HPDE6-E6E7 (cell line): Measurements from ENCODE around the gene PCIF1.
"Not testable (repeated sequence)": the region's sequence is repeated elsewhere in the genome, so short reads cannot be mapped to it uniquely, and the experiment has no call there.

Experiments used
- DNase-seq: peaks from one replicate; pipeline ENCODE4 v3.0.0; 2011; ENCODE audit warnings: missing footprints; ENCODE audit errors: extremely low spot score

Gene PCIF1

DNA sequence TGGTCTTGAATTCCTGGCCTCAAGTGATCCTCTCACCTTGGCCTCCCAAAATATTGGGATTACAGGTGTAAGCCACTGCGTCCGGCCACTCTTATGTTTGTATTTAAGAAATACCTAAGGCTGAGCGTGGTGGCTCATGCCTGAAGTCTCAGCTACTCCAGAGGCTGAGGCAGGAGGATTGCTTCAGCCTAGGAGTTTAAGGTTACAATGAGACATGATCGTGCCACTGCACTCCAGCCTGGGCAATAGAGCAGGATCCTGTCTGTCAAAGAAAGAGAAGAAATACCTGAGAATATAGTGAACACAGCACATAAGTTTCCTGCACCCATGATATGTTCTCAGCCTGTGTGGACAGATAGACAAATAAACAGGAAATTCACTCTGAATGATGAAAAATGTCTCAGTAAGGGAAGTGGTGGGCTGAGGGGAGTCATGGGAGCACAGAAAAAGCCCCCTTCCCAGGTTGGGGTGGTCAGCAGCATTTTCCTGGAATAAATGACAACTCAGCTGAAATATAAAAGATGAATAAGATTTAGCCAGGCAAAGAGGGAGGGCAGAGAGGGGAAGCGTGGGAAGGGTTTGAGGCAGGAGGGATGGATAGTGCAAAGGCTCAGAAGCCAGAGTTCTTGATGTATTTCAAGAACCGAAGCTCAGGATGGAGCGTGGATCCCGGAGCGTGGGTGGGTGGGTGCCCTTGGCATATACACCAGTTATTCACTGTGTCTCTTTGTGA lies 60.4 kb downstream of the PCIF1 start:
- no peak for DNase-seq

GRCh38 chr20:45995495-45996097 lies 61.1 kb downstream of the PCIF1 start:
- not testable (repeated sequence) for DNase-seq

DNA sequence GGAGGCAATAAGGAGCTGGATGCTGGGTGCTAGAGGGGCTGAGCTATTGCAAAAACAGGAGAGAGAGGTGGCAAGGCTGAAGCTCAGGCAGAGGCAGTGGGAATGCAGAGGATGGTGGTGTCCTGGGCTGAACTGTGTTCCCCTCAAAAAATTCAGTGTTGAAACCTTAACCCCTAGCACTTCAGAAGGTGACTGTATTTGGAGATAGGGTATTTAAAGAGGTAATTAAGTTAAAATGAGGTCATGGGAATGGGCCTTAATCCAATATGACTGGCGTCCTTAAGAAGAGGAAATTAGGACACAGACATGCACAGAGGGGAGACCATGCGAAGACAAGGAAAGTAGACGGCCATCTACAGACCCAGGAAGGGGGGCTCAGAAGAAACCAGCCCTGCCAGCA lies 62.7 kb downstream of the PCIF1 start:
- DNase-seq, result no peak
